KMS-11 (cell line): Measurements from ENCODE around the gene PREP.

ENCODE experiments used
- H2AFZ ChIP-seq: fragments of 200-600 bp; sonication (generic); 2 replicates; pipeline ENCODE4 v1.6.1; 2016; ENCODE audit warnings: antibody characterized with exemption, mixed run types, low read depth
- H3K27ac ChIP-seq: fragments of 200-600 bp; sonication (generic); 2 replicates; pipeline ENCODE4 v1.6.1; 2016; ENCODE audit warnings: mild to moderate bottlenecking, mixed run types
- H3K27me3 ChIP-seq: fragments of 200-600 bp; sonication (generic); 2 replicates; pipeline ENCODE4 v1.6.1; 2017; ENCODE audit warnings: mild to moderate bottlenecking, low read depth, mixed run types, moderate library complexity; ENCODE audit not compliant: insufficient read depth
- H3K36me3 ChIP-seq: fragments of 200-600 bp; sonication (generic); 2 replicates; pipeline ENCODE4 v1.6.1; 2017; ENCODE audit warnings: mild to moderate bottlenecking, mixed run types; ENCODE audit not compliant: insufficient read depth
- H3K4me1 ChIP-seq: fragments of 200-600 bp; sonication (generic); 2 replicates; pipeline ENCODE4 v1.6.1; 2016; ENCODE audit warnings: mild to moderate bottlenecking, low read depth, mixed run types; ENCODE audit not compliant: poor library complexity, severe bottlenecking
- H3K4me2 ChIP-seq: fragments of 200-600 bp; sonication (generic); 2 replicates; pipeline ENCODE4 v1.7.0; 2016; ENCODE audit warnings: mild to moderate bottlenecking, mixed run types
- H3K4me3 ChIP-seq: fragments of 200-600 bp; sonication (generic); IDR thresholded peaks from 2 replicates; pipeline ENCODE4 v1.6.1; 2017; ENCODE audit warnings: low read depth, low read length, mixed read lengths; ENCODE audit not compliant: insufficient read depth
- H3K79me2 ChIP-seq: fragments of 200-600 bp; sonication (generic); 2 replicates; pipeline ENCODE4 v1.6.1; 2016; ENCODE audit warnings: low read depth, mixed run types; ENCODE audit not compliant: insufficient read depth
- H3K9ac ChIP-seq: fragments of 200-600 bp; sonication (generic); 2 replicates; pipeline ENCODE4 v1.6.1; 2016; ENCODE audit warnings: mild to moderate bottlenecking, mixed run types
- H4K20me1 ChIP-seq: fragments of 200-600 bp; sonication (generic); 2 replicates; pipeline ENCODE4 v1.6.1; 2016; ENCODE audit warnings: mild to moderate bottlenecking, mixed run types; ENCODE audit not compliant: insufficient read depth
- TF ChIP-seq, protein P1 (sequence below): fragments of 200-600 bp; sonication (generic); conservative IDR thresholded peaks from 2 replicates; pipeline ENCODE4 v1.6.1; 2017; ENCODE audit warnings: low read depth, mild to moderate bottlenecking, antibody characterized with exemption, low read length, moderate library complexity, mixed read lengths

PREP gene

DNA sequence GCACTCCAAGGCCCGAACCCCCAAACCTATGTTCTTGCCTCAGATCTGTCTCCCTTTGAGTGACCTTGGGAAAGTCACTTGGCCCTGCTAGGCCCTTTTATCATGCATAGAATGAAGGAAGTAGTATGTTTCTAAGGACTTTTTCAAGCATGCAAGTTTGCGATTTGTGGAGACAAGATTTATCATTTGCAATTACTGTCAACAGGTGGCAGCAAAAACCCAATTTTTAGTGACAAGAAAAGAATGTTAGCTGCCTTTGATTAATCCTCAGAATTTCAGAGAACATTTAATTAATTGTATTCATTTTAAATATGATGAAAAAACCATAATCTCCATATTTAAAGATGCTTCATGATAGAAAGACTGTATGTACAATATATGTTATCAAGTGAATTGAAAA is 28.3 kb upstream of the PREP start:
- H3K27me3 ChIP-seq, result no peaks in the 10 kb centered on the region
- H3K79me2 ChIP-seq, result no peaks in the 10 kb centered on the region
- TF ChIP-seq, protein P1, sequence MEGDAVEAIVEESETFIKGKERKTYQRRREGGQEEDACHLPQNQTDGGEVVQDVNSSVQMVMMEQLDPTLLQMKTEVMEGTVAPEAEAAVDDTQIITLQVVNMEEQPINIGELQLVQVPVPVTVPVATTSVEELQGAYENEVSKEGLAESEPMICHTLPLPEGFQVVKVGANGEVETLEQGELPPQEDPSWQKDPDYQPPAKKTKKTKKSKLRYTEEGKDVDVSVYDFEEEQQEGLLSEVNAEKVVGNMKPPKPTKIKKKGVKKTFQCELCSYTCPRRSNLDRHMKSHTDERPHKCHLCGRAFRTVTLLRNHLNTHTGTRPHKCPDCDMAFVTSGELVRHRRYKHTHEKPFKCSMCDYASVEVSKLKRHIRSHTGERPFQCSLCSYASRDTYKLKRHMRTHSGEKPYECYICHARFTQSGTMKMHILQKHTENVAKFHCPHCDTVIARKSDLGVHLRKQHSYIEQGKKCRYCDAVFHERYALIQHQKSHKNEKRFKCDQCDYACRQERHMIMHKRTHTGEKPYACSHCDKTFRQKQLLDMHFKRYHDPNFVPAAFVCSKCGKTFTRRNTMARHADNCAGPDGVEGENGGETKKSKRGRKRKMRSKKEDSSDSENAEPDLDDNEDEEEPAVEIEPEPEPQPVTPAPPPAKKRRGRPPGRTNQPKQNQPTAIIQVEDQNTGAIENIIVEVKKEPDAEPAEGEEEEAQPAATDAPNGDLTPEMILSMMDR, result peak; percentile 74
- no peaks in the 10 kb centered on the region for H4K20me1 ChIP-seq
- no peaks in the 10 kb centered on the region for H3K36me3 ChIP-seq
- no peak overlapping the region for H3K27ac ChIP-seq
- no peak overlapping the region for H3K9ac ChIP-seq
- no peak overlapping the region for H3K4me2 ChIP-seq
- peaks cover 9% of the 10 kb centered on the region for H3K4me1 ChIP-seq
- H2AFZ ChIP-seq, result no peak overlapping the region
- H3K4me3 ChIP-seq, result no peak overlapping the region

DNA sequence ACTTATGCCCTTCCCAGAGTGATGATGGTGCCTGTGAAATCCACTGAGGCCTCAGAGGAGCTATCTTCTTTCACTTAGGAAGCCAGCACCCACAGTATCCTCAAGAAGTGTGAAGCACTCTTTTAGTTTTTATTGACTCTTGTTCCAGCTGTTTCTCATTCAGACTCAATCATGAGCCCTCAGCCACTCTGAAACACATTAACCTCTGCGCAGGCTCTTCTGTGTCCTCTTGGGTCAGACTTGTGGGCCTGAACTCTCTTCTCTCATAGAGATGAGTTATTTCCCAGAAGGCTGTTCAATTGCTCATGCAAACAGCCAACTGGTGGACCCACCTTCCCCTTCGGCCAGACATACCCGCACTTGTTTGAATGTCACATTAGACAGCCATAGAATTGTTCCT is 27.8 kb upstream of the PREP start:
- Histone ChIP-seq H3K9ac (no peak overlapping the region), H2AFZ (no peak overlapping the region)

DNA sequence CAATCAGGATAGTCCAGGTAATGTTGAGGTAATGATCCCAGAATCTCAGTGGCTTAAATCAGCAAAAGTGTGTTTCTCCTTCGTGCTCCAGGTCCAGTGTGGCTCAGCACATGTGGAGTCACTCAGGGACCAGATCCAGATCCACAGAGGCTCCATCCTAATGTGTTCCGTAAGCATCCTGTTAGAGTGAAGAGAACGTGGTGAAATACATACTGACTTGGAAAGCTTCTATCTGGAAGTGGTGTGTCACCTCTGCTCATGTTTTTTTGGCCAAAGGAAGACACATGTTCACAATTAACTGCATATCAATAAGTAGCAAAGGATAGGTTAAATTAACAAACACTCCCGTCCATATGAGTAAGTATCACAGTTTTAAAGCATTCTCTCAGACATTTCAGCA is 26.8 kb upstream of the PREP start:
- Histone ChIP-seq H3K27ac (no peak overlapping the region), H3K4me2 (no peak overlapping the region), H3K4me1 (peaks cover 9% of the 10 kb centered on the region), H3K79me2 (no peaks in the 10 kb centered on the region), H3K4me3 (no peak overlapping the region), H4K20me1 (no peaks in the 10 kb centered on the region), H2AFZ (no peak overlapping the region), H3K27me3 (no peaks in the 10 kb centered on the region), H3K9ac (no peak overlapping the region), H3K36me3 (no peaks in the 10 kb centered on the region)
- TF ChIP-seq, protein P1, result no peak

More for the DNA sequence above, 27.8 kb upstream of the PREP start:
- TF ChIP-seq, protein P1, result no peak
- H3K4me3 ChIP-seq, result no peak overlapping the region
- H4K20me1 ChIP-seq, result no peaks in the 10 kb centered on the region
- no peaks in the 10 kb centered on the region for H3K36me3 ChIP-seq
- no peak overlapping the region for H3K4me2 ChIP-seq
- H3K79me2 ChIP-seq, result no peaks in the 10 kb centered on the region
- H3K27ac ChIP-seq, result no peak overlapping the region
- no peaks in the 10 kb centered on the region for H3K27me3 ChIP-seq
- peaks cover 9% of the 10 kb centered on the region for H3K4me1 ChIP-seq

DNA sequence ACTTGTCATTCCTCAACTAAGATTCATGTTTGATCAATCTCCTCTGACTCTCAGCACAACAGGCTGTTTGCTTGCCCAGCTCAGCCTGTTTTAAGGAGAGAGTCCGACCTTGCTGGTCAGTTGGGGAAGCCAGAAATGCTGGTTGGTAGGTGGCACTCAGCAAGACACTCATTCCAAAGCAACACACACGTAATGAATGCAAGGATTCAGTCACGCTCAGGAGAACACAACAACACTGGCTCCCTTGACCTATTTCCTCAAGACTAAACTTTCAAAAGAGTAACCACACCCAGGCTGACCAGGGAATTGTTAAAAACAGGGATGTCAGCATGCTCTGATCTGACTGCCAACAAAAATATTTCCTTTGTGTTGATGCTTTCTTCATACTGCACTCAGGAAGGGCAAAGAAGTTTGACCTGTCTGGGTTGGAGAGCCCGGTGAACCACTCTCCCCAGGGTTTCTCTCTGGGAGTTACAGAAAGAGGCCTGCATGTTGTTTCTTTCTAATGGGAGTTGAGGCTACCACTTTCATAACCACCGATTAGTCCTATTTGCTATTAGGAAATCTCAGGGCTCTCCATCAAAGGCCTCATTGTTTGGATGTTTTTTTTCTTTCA is 25.6 kb upstream of the PREP start:
- TF ChIP-seq, protein P1, result no peak
- no peaks in the 10 kb centered on the region for H3K27me3 ChIP-seq
- no peaks in the 10 kb centered on the region for H3K79me2 ChIP-seq
- no peaks in the 10 kb centered on the region for H3K36me3 ChIP-seq
- no peak overlapping the region for H2AFZ ChIP-seq
- H4K20me1 ChIP-seq, result no peaks in the 10 kb centered on the region
- H3K4me3 ChIP-seq, result no peak overlapping the region
- H3K4me1 ChIP-seq, result peaks cover 9% of the 10 kb centered on the region
- no peak overlapping the region for H3K27ac ChIP-seq
- no peak overlapping the region for H3K9ac ChIP-seq
- no peak overlapping the region for H3K4me2 ChIP-seq
